ENCODE data around the gene USH2A.

DNA sequence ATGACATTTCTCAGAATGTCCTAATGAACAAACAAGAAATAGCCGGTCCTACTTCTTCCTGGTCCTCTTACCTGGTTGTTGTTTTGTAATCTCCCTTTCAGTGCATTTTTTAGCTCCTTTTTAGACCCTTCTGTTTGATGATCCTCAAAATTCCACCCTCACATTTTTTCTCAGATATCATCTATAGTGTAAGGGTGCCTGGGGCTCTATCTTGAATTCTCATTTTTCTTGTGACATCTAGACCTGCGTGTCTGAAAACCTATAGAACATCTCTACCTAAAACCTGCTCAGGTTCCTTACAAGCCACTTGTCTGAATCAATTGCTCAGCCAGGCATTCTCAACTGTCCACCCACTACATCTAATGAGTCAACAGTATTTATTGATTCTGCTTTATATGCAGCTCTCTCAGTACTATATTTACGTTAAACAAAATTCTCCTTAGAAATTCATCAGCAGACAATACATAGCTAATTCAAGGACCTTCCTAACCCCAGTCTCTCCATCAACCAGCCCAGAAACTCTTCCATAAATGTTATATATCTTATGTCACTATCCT, 36.5 kb upstream of the USH2A start:
- TF ChIP-seq, protein P1, sequence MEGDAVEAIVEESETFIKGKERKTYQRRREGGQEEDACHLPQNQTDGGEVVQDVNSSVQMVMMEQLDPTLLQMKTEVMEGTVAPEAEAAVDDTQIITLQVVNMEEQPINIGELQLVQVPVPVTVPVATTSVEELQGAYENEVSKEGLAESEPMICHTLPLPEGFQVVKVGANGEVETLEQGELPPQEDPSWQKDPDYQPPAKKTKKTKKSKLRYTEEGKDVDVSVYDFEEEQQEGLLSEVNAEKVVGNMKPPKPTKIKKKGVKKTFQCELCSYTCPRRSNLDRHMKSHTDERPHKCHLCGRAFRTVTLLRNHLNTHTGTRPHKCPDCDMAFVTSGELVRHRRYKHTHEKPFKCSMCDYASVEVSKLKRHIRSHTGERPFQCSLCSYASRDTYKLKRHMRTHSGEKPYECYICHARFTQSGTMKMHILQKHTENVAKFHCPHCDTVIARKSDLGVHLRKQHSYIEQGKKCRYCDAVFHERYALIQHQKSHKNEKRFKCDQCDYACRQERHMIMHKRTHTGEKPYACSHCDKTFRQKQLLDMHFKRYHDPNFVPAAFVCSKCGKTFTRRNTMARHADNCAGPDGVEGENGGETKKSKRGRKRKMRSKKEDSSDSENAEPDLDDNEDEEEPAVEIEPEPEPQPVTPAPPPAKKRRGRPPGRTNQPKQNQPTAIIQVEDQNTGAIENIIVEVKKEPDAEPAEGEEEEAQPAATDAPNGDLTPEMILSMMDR (conservative IDR thresholded peaks at IDR 0.05; ENCODE audit: low read length) = no peak
- no peak for TF ChIP-seq EZH2phosphoT487 (IDR thresholded peaks at IDR 0.05; ENCODE audit: borderline replicate concordance)
